Mesenchymal stem cell (in vitro differentiated cells and primary cell): ENCODE results near the gene AIG1.
A peak's percentile ranks its signal among the peaks of the same experiment; 100 is the strongest.

Experiments
- DNase-seq: peaks from one replicate; pipeline ENCODE4 v3.0.0-alpha.2; 2013
- H2AFZ ChIP-seq: one replicate; pipeline ENCODE4 v1.6.1; 2013; ENCODE audit warnings: low read depth, mild to moderate bottlenecking, control low read depth, inconsistent platforms, low read length, moderate library complexity
- H2AK5ac ChIP-seq: 2 replicates; pipeline ENCODE4 v1.6.1; 2013; ENCODE audit warnings: low read length, moderate library complexity, mild to moderate bottlenecking, inconsistent platforms; ENCODE audit not compliant: severe bottlenecking
- H2BK120ac ChIP-seq: one replicate; pipeline ENCODE4 v1.6.1; 2013; ENCODE audit warnings: low read depth, mild to moderate bottlenecking, inconsistent platforms, low read length, moderate library complexity
- H2BK12ac ChIP-seq, 2 experiments: one replicate each; pipeline ENCODE4 v1.6.1; 2013; ENCODE audit warnings: inconsistent platforms in 2 of 2, low read length in 2 of 2, mild to moderate bottlenecking in 2 of 2, moderate library complexity in 2 of 2, control low read depth in 1 of 2
- H2BK15ac ChIP-seq: one replicate; pipeline ENCODE4 v1.6.1; 2013; ENCODE audit warnings: mild to moderate bottlenecking, low read depth, inconsistent platforms; ENCODE audit not compliant: poor library complexity, severe bottlenecking
- H2BK5ac ChIP-seq: 2 replicates; pipeline ENCODE4 v1.6.1; 2013; ENCODE audit warnings: low read depth, mild to moderate bottlenecking, low read length, control low read depth, inconsistent platforms; ENCODE audit not compliant: poor library complexity, severe bottlenecking
- H3K14ac ChIP-seq, 2 experiments: one replicate each; pipeline ENCODE4 v1.6.1; 2013; ENCODE audit warnings: inconsistent platforms in 2 of 2, low read length in 2 of 2, control low read depth in 1 of 2, mild to moderate bottlenecking in 1 of 2, moderate library complexity in 1 of 2
- H3K18ac ChIP-seq, 2 experiments: one replicate each; pipeline ENCODE4 v1.6.1; 2013; ENCODE audit warnings: inconsistent platforms in 2 of 2, low read length in 2 of 2, control low read depth in 1 of 2, low read depth in 1 of 2, mild to moderate bottlenecking in 1 of 2
- H3K23ac ChIP-seq, 2 experiments: one replicate each; pipeline ENCODE4 v1.6.1; 2013; ENCODE audit warnings: inconsistent platforms in 2 of 2, low read length in 2 of 2, mild to moderate bottlenecking in 2 of 2, moderate library complexity in 2 of 2, control low read depth in 1 of 2
- H3K27ac ChIP-seq: 2 replicates; pipeline ENCODE4 v1.5.1; 2013; ENCODE audit warnings: mild to moderate bottlenecking, moderate library complexity, low read length, control low read depth, inconsistent platforms; ENCODE audit not compliant: poor library complexity, severe bottlenecking
- H3K27me3 ChIP-seq, 2 experiments: 2 replicates each; pipeline versions ENCODE4 v1.6.1 to v1.7.0; 2013; ENCODE audit warnings: low read length in 2 of 2, mild to moderate bottlenecking in 2 of 2, moderate library complexity in 2 of 2, control low read depth in 1 of 2, inconsistent platforms in 1 of 2; ENCODE audit not compliant: control insufficient read depth in 1 of 2, insufficient read depth in 1 of 2
- H3K36me3 ChIP-seq, 2 experiments: 2 replicates each; pipeline versions ENCODE4 v1.6.1 to v1.7.0; 2013; ENCODE audit warnings: low read length in 2 of 2, control low read depth in 1 of 2, inconsistent platforms in 1 of 2, low read depth in 1 of 2, mild to moderate bottlenecking in 1 of 2; ENCODE audit not compliant: insufficient read depth in 2 of 2, control insufficient read depth in 1 of 2
- H3K4ac ChIP-seq, 2 experiments: one replicate each; pipeline ENCODE4 v1.6.1; 2013; ENCODE audit warnings: inconsistent platforms in 2 of 2, low read length in 2 of 2, mild to moderate bottlenecking in 2 of 2, moderate library complexity in 2 of 2, control low read depth in 1 of 2, low read depth in 1 of 2
- H3K4me1 ChIP-seq: 2 replicates; pipeline ENCODE4 v1.6.1; 2013; ENCODE audit warnings: low read depth, low read length, control low read depth; ENCODE audit not compliant: control insufficient read depth, insufficient read depth
- H3K4me2 ChIP-seq: 2 replicates; pipeline ENCODE4 v1.6.1; 2013; ENCODE audit warnings: low read length, mild to moderate bottlenecking, inconsistent platforms; ENCODE audit not compliant: poor library complexity, severe bottlenecking
- H3K4me3 ChIP-seq, 2 experiments: 2 replicates each; pipeline versions ENCODE4 v1.5.1 to v1.7.0; 2013; ENCODE audit warnings: low read length in 2 of 2, mild to moderate bottlenecking in 2 of 2, control low read depth in 1 of 2, low read depth in 1 of 2; ENCODE audit not compliant: insufficient read depth in 1 of 2
- H3K79me1 ChIP-seq: replicated peaks from 2 replicates; pipeline ENCODE4 v1.6.1; 2013; ENCODE audit warnings: mild to moderate bottlenecking, control low read depth, low read length, inconsistent platforms; ENCODE audit not compliant: poor library complexity, severe bottlenecking
- H3K9ac ChIP-seq: 2 replicates; pipeline ENCODE4 v1.7.0; 2013; ENCODE audit warnings: mild to moderate bottlenecking, low read length, moderate library complexity
- H3K9me3 ChIP-seq: 2 replicates; pipeline ENCODE4 v1.7.0; 2013; ENCODE audit warnings: mild to moderate bottlenecking, low read length; ENCODE audit not compliant: control insufficient read depth
- H4K8ac ChIP-seq: one replicate; pipeline ENCODE4 v1.6.1; 2013; ENCODE audit warnings: inconsistent platforms, mild to moderate bottlenecking, low read length, moderate library complexity
- H4K91ac ChIP-seq: one replicate; pipeline ENCODE4 v1.6.1; 2013; ENCODE audit warnings: mild to moderate bottlenecking, low read length, inconsistent platforms
- WGBS: methylation state at CpG from one replicate; pipeline ENCODE4 v1.1.7; 2013; ENCODE audit warnings: mixed read lengths; 5-methylcytosine and 5-hydroxymethylcytosine counted together

Gene AIG1

GRCh38 chr6:143185288-143185687, 124.6 kb downstream of the AIG1 start:
- Histone ChIP-seq H3K9me3 (no peaks in the 10 kb centered on the region), H3K27ac (no peak overlapping the region), H3K4me3 (no peak overlapping the region), H3K9ac (no peak overlapping the region), H2AK5ac (no peak overlapping the region), H3K36me3 (no peaks in the 10 kb centered on the region), H3K4me2 (no peak overlapping the region), H2AFZ (no peak overlapping the region), H2BK12ac (no peak overlapping the region), H2BK15ac (no peak overlapping the region), H4K91ac (no peak overlapping the region), H3K18ac (no peak overlapping the region), H3K4ac (no peak overlapping the region), H2BK120ac (no peak overlapping the region), H3K27me3 (no peaks in the 10 kb centered on the region), H3K4me1 (peaks cover 6% of the 10 kb centered on the region), H4K8ac (no peak overlapping the region), H3K23ac (no peak overlapping the region), H3K14ac (no peak overlapping the region), H2BK5ac (no peak overlapping the region), H3K79me1 (peaks cover 4% of the 10 kb centered on the region)
- WGBS: 92% methylated on average over 2 of the region's 2 CpGs
- no peak for DNase-seq

- 96% methylated on average over 8 of the region's 8 CpGs for WGBS
- DNase-seq: peak; percentile 66
- Histone ChIP-seq H3K9me3 (no peaks in the 10 kb centered on the region), H4K8ac (no peak overlapping the region), H3K14ac (no peak overlapping the region), H3K4me3 (peak overlapping the region in 1 of 2 experiments; percentile 18), H2AFZ (no peak overlapping the region), H3K9ac (peak overlapping the region; percentile 80), H3K36me3 (no peaks in the 10 kb centered on the region), H3K23ac (no peak overlapping the region), H3K27ac (peak overlapping the region; percentile 43), H2BK120ac (no peak overlapping the region), H3K4ac (no peak overlapping the region), H3K4me1 (peaks cover 6% of the 10 kb centered on the region), H3K4me2 (no peak overlapping the region), H3K79me1 (peaks cover 4% of the 10 kb centered on the region), H3K27me3 (no peaks in the 10 kb centered on the region), H2BK12ac (no peak overlapping the region), H2BK5ac (no peak overlapping the region), H2AK5ac (no peak overlapping the region), H4K91ac (no peak overlapping the region), H3K18ac (no peak overlapping the region), H2BK15ac (no peak overlapping the region)
Measured at GRCh38 chr6:143187238-143187923, 126.7 kb downstream of the AIG1 start.

- no peak overlapping the region for H3K14ac ChIP-seq
- H3K23ac ChIP-seq: no peak overlapping the region
- no peak overlapping the region for H3K18ac ChIP-seq
- H3K36me3 ChIP-seq: no peaks in the 10 kb centered on the region
- no peaks in the 10 kb centered on the region for H3K27me3 ChIP-seq
- peaks cover 3% of the 10 kb centered on the region for H3K79me1 ChIP-seq
- H2AFZ ChIP-seq: no peak overlapping the region
- H3K9ac ChIP-seq: no peak overlapping the region
- H2AK5ac ChIP-seq: no peak overlapping the region
- H3K4ac ChIP-seq: no peak overlapping the region
- H2BK5ac ChIP-seq: no peak overlapping the region
- H2BK12ac ChIP-seq: no peak overlapping the region
- WGBS: 96% methylated on average over 2 of the region's 2 CpGs
- peaks cover 6% of the 10 kb centered on the region for H3K4me1 ChIP-seq
- no peak overlapping the region for H2BK15ac ChIP-seq
- H3K9me3 ChIP-seq: no peaks in the 10 kb centered on the region
- H2BK120ac ChIP-seq: no peak overlapping the region
- no peak overlapping the region for H4K91ac ChIP-seq
- H3K4me3 ChIP-seq: peak overlapping the region in 1 of 2 experiments; percentile 18
- H3K27ac ChIP-seq: no peak overlapping the region
- H4K8ac ChIP-seq: no peak overlapping the region
- no peak overlapping the region for H3K4me2 ChIP-seq
- DNase-seq: no peak
Measured at GRCh38 chr6:143188292-143188691, 127.6 kb downstream of the AIG1 start.

GRCh38 chr6:143191361-143191760, 130.7 kb downstream of the AIG1 start:
- no peak overlapping the region for H4K91ac ChIP-seq
- no peak overlapping the region for H2BK120ac ChIP-seq
- no peak overlapping the region for H2BK15ac ChIP-seq
- H3K4me1 ChIP-seq: peaks cover 4% of the 10 kb centered on the region
- H3K14ac ChIP-seq: no peak overlapping the region
- no peak overlapping the region for H3K4me3 ChIP-seq
- no peak overlapping the region for H3K18ac ChIP-seq
- H3K27ac ChIP-seq: no peak overlapping the region
- no peak overlapping the region for H3K23ac ChIP-seq
- no peak overlapping the region for H2BK12ac ChIP-seq
- no peaks in the 10 kb centered on the region for H3K9me3 ChIP-seq
- H3K9ac ChIP-seq: no peak overlapping the region
- H3K79me1 ChIP-seq: peaks cover 2% of the 10 kb centered on the region
- no peak overlapping the region for H4K8ac ChIP-seq
- H3K4me2 ChIP-seq: no peak overlapping the region
- H2BK5ac ChIP-seq: no peak overlapping the region
- DNase-seq: no peak
- no peaks in the 10 kb centered on the region for H3K27me3 ChIP-seq
- no peak overlapping the region for H3K4ac ChIP-seq
- H2AK5ac ChIP-seq: no peak overlapping the region
- H2AFZ ChIP-seq: no peak overlapping the region
- no peaks in the 10 kb centered on the region for H3K36me3 ChIP-seq
